Measurements from ENCODE around the gene TBC1D24. TPM values are rescaled to one million over a fixed set of nuclear protein-coding genes. Genes with fewer than 3 reads are reported as not detected.
A peak's percentile ranks its signal among the peaks of the same experiment; 100 is the strongest.

The TBC1D24 gene
- total RNA-seq, 1 donor from 2014 or later, result 15.4 TPM

GRCh38 chr16:2499454-2499853 lies 24.5 kb downstream of the TBC1D24 start:
- no peak overlapping the region for H3K4me3 Mint-ChIP-seq (ENCODE audit: unreplicated experiment)
- peaks cover 9% of the 10 kb centered on the region for H3K36me3 Mint-ChIP-seq (ENCODE audit: unreplicated experiment)
- no peaks in the 10 kb centered on the region for H3K27me3 Mint-ChIP-seq (ENCODE audit: unreplicated experiment)
- TF ChIP-seq, protein P1, sequence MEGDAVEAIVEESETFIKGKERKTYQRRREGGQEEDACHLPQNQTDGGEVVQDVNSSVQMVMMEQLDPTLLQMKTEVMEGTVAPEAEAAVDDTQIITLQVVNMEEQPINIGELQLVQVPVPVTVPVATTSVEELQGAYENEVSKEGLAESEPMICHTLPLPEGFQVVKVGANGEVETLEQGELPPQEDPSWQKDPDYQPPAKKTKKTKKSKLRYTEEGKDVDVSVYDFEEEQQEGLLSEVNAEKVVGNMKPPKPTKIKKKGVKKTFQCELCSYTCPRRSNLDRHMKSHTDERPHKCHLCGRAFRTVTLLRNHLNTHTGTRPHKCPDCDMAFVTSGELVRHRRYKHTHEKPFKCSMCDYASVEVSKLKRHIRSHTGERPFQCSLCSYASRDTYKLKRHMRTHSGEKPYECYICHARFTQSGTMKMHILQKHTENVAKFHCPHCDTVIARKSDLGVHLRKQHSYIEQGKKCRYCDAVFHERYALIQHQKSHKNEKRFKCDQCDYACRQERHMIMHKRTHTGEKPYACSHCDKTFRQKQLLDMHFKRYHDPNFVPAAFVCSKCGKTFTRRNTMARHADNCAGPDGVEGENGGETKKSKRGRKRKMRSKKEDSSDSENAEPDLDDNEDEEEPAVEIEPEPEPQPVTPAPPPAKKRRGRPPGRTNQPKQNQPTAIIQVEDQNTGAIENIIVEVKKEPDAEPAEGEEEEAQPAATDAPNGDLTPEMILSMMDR (IDR thresholded peaks at IDR 0.05), result no peak
- no peaks in the 10 kb centered on the region for H3K9me3 Mint-ChIP-seq (ENCODE audit: unreplicated experiment)
- no peak overlapping the region for H3K27ac Mint-ChIP-seq (ENCODE audit: unreplicated experiment)
- no peak for DNase-seq (ENCODE audit: extremely low spot score, unreplicated experiment)
- H3K4me1 Mint-ChIP-seq (ENCODE audit: unreplicated experiment), result peaks cover 18% of the 10 kb centered on the region

GRCh38 chr16:2499890-2500429 lies 25.0 kb downstream of the TBC1D24 start:
- Mint-ChIP-seq H3K27me3 (ENCODE audit: unreplicated experiment) (no peaks in the 10 kb centered on the region), H3K9me3 (ENCODE audit: unreplicated experiment) (no peaks in the 10 kb centered on the region), H3K27ac (ENCODE audit: unreplicated experiment) (no peak overlapping the region), H3K4me3 (ENCODE audit: unreplicated experiment) (no peak overlapping the region), H3K4me1 (ENCODE audit: unreplicated experiment) (peaks cover 18% of the 10 kb centered on the region), H3K36me3 (ENCODE audit: unreplicated experiment) (peaks cover 9% of the 10 kb centered on the region)
- DNase-seq (ENCODE audit: extremely low spot score, unreplicated experiment), result no peak
- TF ChIP-seq, protein P1 (IDR thresholded peaks at IDR 0.05), result no peak

GRCh38 chr16:2500430-2500917 lies 25.5 kb downstream of the TBC1D24 start:
- no peak for DNase-seq (ENCODE audit: extremely low spot score, unreplicated experiment)
- Mint-ChIP-seq H3K4me3 (ENCODE audit: unreplicated experiment) (no peak overlapping the region), H3K27ac (ENCODE audit: unreplicated experiment) (no peak overlapping the region), H3K36me3 (ENCODE audit: unreplicated experiment) (peaks cover 9% of the 10 kb centered on the region), H3K9me3 (ENCODE audit: unreplicated experiment) (no peaks in the 10 kb centered on the region), H3K4me1 (ENCODE audit: unreplicated experiment) (peaks cover 18% of the 10 kb centered on the region), H3K27me3 (ENCODE audit: unreplicated experiment) (no peaks in the 10 kb centered on the region)
- TF ChIP-seq, protein P1 (IDR thresholded peaks at IDR 0.05), result no peak

DNA sequence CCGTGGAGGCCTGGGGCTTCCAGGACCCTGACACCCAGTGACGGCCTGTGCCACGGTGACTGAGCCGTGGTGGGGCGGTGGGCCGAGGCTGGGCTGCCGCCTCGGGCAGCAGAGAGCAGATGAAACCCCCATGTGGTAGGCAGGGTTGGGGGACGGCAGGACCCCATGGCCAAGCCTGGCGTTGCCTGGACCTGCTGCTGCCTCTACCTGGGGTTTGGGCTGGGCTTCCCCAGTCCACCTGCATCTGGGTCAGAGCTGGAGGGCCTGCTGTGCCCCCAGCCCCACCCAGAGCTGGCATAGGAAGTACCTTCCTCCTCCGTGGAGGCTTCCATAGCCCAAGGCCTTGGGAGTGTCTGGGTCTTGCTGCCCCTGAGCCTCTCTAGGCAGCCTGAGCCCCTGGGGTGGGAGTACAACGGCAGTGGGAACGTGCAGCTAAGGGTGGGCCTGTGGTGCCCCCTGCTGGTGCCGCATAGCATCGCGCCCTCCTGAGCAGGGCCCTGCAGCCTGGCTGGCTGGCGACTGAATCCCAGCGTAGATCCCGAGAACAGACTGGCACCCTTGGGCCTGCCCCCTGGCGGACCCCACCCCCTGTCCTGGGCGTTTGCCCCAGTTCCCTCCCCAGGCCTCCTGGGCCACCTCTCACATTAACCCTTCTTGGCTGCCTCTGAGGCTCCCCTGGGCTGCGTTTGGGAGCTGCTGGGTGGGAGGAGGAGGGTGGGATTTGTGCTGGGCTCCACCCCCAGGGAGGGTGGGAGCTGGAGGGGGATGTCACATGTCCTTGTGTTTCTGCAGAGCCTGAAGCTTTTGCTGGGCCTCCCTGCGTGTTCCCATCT lies 26.2 kb downstream of the TBC1D24 start:
- Mint-ChIP-seq H3K36me3 (ENCODE audit: unreplicated experiment) (peaks cover 9% of the 10 kb centered on the region), H3K27ac (ENCODE audit: unreplicated experiment) (no peak overlapping the region), H3K4me1 (ENCODE audit: unreplicated experiment) (peaks cover 18% of the 10 kb centered on the region), H3K27me3 (ENCODE audit: unreplicated experiment) (no peaks in the 10 kb centered on the region), H3K9me3 (ENCODE audit: unreplicated experiment) (no peaks in the 10 kb centered on the region), H3K4me3 (ENCODE audit: unreplicated experiment) (no peak overlapping the region)
- TF ChIP-seq, protein P1 (IDR thresholded peaks at IDR 0.05), result peak; percentile 99
- peak; percentile 95 for DNase-seq (ENCODE audit: extremely low spot score, unreplicated experiment)

Measured in osteocyte (in vitro differentiated cells).